ENCODE measurements around the gene PCDHB13. TPM values are rescaled to one million over a fixed set of nuclear protein-coding genes. Genes with fewer than 3 reads are reported as not detected.
"Not testable (repeated sequence)": the region's sequence is repeated elsewhere in the genome, so short reads cannot be mapped to it uniquely, and the experiment has no call there.

PCDHB13 gene
- 1 to 10 TPM; 1.3 to 2.0 TPM for total RNA-seq
- long read RNA-seq, full-length matches to known transcripts: 1 of 1 reads
- long read RNA-seq, partial matches to known transcripts: 0 of 1 reads
- long read RNA-seq, other reads (novel, unspliced or antisense): 0 of 1 reads

GRCh38 chr5:141213656-141214339, at the start of gene PCDHB13:
Gene PCDHB13 (plus strand): TSS chr5:141213919. CDS start chr5:141214124, 205 bp downstream.
- intact Hi-C loops (cut with DNase I, micrococcal nuclease): not testable (repeated sequence)
- ATAC-seq (peak; percentile 49), DNase-seq (peak in 1 of 2 donors; percentile 45)

DNA sequence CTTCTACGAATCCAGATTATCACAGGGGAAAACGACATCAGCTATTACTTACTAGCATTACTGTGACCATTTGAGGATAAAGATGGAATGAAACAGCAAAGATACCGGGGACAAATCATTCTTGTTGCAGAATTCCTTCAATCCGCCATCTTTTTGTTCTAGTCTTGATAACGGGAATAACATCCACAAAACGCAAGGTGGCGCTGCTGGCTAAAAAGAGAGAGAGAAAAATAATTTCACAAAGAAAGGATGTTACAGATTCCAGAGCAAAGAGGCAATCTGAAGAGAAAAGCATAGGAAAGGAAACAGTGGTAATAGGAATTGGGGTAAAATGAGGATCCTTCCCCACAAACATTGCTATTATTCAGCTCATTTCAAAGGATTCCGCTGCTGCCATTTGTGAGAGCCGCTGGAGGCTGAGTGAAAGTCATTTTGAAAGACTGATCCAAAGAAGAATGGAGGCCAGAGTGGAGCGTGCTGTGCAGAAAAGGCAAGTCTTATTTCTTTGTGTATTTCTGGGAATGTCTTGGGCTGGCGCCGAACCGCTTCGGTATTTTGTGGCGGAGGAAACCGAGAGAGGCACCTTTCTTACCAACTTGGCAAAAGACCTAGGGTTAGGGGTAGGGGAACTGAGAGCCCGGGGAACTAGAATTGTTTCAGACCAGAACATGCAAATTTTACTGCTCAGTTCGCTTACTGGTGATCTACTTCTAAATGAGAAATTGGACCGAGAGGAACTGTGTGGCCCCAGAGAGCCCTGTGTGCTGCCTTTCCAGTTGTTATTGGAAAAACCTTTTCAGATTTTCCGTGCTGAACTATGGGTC, 41.1 kb upstream of the PCDHB13 start, which contains the start of gene PCDHB7:
TSS of gene PCDHB7 (plus strand) at position 264 of the 824 bp plus-strand sequence. CDS start at position 456, 192 bp downstream.
- intact Hi-C loops (cut with DNase I, micrococcal nuclease): no loop called here
- ATAC-seq (no peak), DNase-seq (no peak)

DNA sequence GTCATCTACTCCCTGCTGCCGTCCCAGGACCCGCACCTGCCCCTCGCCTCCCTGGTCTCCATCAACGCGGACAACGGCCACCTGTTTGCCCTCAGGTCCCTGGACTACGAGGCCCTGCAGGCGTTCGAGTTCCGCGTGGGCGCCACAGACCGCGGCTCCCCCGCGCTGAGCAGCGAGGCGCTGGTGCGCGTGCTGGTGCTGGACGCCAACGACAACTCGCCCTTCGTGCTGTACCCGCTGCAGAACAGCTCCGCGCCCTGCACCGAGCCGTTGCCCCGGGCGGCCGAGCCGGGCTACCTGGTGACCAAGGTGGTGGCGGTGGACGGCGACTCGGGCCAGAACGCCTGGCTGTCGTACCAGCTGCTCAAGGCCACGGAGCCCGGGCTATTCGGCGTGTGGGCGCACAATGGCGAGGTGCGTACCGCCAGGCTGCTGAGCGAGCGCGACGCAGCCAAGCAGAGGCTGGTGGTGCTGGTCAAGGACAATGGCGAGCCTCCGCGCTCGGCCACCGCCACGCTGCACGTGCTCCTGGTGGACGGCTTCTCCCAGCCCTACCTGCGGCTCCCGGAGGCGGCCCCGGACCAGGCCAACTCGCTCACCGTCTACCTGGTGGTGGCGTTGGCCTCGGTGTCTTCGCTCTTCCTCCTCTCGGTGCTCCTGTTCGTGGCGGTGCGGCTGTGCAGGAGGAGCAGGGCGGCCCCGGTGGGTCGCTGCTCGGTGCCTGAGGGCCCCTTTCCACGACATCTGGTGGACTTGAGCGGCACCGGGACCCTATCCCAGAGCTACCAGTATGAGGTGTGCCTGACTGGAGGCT, 39.2 kb upstream of the PCDHB13 start:
- ATAC-seq; DNase-seq; intact Hi-C loops (cut with DNase I, micrococcal nuclease): not testable (repeated sequence)

- ATAC-seq: no peak
- intact Hi-C loops (cut with DNase I, micrococcal nuclease): no loop called here
- DNase-seq: no peak
Measured at GRCh38 chr5:141175933-141176332, 37.8 kb upstream of the PCDHB13 start.

DNA sequence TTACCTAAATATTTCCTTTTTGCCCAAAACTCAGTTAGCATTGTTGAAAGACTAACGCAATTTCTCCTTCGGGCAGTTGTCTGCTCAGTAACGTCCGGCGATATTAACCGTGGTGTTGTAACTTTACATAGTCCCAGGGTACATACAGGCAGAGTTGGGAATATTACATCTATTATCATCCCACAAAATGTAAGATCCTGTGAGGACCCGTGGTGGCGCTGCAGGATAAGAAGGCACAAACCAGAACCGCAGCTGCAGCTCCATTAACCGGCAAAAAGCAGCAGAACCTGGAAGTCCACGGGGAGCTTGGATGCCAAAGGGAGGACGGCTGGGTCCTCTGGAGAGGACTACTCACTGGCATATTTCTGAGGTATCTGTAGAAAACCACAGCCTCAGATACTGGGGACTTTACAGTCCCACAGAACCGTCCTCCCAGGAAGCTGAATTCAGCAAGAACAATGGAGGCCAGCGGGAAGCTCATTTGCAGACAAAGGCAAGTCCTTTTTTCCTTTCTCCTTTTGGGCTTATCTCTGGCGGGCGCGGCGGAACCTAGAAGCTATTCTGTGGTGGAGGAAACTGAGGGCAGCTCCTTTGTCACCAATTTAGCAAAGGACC, 36.0 kb upstream of the PCDHB13 start, which contains the start of gene PCDHB8:
TSS of gene PCDHB8 (plus strand) at position 214 of the 615 bp plus-strand sequence. CDS start at position 459, 245 bp downstream.
- intact Hi-C loops (cut with DNase I, micrococcal nuclease); DNase-seq; ATAC-seq: not testable (repeated sequence)

- DNase-seq; ATAC-seq; intact Hi-C loops (cut with DNase I, micrococcal nuclease): not testable (repeated sequence)
Measured at GRCh38 chr5:141179371-141179770, 34.3 kb upstream of the PCDHB13 start.

DNA sequence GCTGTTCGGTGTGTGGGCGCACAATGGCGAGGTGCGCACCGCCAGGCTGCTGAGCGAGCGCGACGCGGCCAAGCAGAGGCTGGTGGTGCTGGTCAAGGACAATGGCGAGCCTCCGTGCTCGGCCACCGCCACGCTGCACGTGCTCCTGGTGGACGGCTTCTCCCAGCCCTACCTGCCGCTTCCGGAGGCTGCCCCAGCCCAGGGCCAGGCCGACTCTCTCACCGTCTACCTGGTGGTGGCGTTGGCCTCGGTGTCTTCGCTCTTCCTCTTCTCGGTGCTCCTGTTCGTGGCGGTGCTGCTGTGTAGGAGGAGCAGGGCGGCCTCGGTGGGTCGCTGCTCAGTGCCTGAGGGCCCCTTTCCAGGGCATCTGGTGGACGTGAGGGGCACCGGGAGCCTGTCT, 33.8 kb upstream of the PCDHB13 start:
- ATAC-seq; intact Hi-C loops (cut with DNase I, micrococcal nuclease): not testable (repeated sequence)

GRCh38 chr5:141180313-141180712, 33.4 kb upstream of the PCDHB13 start:
- DNase-seq (no peak), ATAC-seq (no peak)
- intact Hi-C loops (cut with DNase I, micrococcal nuclease): no loop called here

More for the DNA sequence above, 33.8 kb upstream of the PCDHB13 start:
- not testable (repeated sequence) for DNase-seq

DNA sequence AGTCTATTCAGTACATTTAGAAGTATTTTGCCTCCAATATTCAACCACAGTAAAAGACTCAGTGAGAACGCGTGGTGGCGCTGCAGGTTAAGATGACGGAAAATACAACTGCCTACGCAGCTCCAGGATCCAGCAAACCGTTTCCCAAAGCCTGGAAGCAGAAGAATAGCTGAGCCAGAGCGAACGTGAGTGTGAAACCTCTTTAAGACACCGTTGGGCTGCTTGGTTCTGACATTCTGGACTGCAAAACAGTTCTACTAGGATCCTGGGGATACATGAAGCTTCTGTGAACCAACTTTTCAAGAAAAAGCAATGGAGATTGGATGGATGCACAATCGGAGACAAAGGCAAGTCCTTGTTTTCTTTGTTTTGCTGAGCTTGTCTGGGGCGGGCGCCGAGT, 31.5 kb upstream of the PCDHB13 start, which contains the start of gene PCDHB16:
TSS of gene PCDHB16 (plus strand) at position 140 of the 400 bp plus-strand sequence. CDS start at position 313, 173 bp downstream.
- ATAC-seq (no peak), DNase-seq (no peak)
- intact Hi-C loops (cut with DNase I, micrococcal nuclease): no loop called here

- intact Hi-C loops (cut with DNase I, micrococcal nuclease); DNase-seq; ATAC-seq: not testable (repeated sequence)
Measured at GRCh38 chr5:141184117-141184855, 29.4 kb upstream of the PCDHB13 start.

GRCh38 chr5:141186897-141187512, 26.7 kb upstream of the PCDHB13 start, which contains the start of gene PCDHB9:
Gene PCDHB9 (plus strand): TSS chr5:141187161. CDS start chr5:141187319, 158 bp downstream.
- peak in 1 of 2 donors; percentile 16 for DNase-seq
- intact Hi-C loops (cut with DNase I, micrococcal nuclease): no loop called here
- ATAC-seq: no peak

GRCh38 chr5:141188682-141189081, 25.0 kb upstream of the PCDHB13 start:
- ATAC-seq; DNase-seq; intact Hi-C loops (cut with DNase I, micrococcal nuclease): not testable (repeated sequence)

DNA sequence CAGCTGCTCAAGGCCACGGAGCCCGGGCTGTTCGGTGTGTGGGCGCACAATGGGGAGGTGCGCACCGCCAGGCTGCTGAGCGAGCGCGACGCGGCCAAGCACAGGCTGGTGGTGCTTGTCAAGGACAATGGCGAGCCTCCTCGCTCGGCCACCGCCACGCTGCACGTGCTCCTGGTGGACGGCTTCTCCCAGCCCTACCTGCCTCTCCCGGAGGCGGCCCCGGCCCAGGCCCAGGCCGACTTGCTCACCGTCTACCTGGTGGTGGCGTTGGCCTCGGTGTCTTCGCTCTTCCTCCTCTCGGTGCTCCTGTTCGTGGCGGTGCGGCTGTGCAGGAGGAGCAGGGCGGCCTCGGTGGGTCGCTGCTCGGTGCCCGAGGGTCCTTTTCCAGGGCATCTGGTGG, 24.6 kb upstream of the PCDHB13 start:
- intact Hi-C loops (cut with DNase I, micrococcal nuclease); DNase-seq; ATAC-seq: not testable (repeated sequence)

DNA sequence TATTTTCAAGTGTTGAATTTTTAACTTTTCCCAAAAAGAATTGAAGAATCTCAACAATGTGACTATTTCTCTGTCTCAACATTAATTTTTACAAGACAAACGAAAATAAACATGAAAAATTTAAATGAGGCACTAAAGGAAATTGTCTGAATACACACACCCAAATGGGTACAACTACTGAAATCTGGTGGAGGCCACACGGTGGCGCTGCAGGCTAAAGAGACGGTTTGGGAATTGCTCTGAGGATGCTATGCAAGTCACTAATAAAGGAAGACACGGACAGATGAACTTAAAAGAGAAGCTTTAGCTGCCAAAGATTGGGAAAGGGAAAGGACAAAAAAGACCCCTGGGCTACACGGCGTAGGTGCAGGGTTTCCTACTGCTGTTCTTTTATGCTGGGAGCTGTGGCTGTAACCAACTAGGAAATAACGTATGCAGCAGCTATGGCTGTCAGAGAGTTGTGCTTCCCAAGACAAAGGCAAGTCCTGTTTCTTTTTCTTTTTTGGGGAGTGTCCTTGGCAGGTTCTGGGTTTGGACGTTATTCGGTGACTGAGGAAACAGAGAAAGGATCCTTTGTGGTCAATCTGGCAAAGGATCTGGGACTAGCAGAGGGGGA, 21.5 kb upstream of the PCDHB13 start, which contains the start of gene PCDHB10:
TSS of gene PCDHB10 (plus strand) at position 244 of the 616 bp plus-strand sequence. CDS start at position 444, 200 bp downstream.
- ATAC-seq (no peak), DNase-seq (peak in 1 of 2 donors; percentile 22)
- intact Hi-C loops (cut with DNase I, micrococcal nuclease): no loop called here

GRCh38 chr5:141194332-141194731, 19.4 kb upstream of the PCDHB13 start:
- DNase-seq; ATAC-seq; intact Hi-C loops (cut with DNase I, micrococcal nuclease): not testable (repeated sequence)

DNA sequence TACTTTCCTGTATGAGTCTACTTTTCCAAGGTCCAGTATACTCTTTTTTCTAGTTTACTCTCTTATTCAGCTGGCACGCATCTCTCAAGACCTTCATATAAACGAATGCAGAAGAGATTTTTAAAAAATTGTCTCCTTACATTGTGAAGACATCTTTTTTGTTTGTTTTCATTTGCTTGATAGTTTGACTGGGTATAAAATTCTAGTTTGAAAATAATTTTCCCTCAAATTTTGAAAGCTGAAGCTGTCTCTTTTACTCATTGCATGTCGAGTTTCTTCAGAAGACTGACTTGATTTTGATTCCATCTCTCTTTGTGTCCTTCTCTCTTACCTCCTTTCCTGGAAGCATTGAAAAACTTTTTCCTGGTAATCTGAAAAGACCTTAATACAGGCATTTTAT, 17.4 kb upstream of the PCDHB13 start:
- intact Hi-C loops (cut with DNase I, micrococcal nuclease): no loop called here
- DNase-seq (no peak), ATAC-seq (no peak)
